HepG2 (cell line): ENCODE measurements around the gene FAM124A. TPM values are rescaled to one million over a fixed set of nuclear protein-coding genes. Genes with fewer than 3 reads are reported as not detected.

ENCODE experiments used
- ATAC-seq: fragments of 200-7000 bp; cut with Tn5 transposase; 3 replicates; pipeline ENCODE4 v1.9.1; 2020; ENCODE audit warnings: mild to moderate bottlenecking, moderate library complexity
- BruUV-seq: library from RNA; stranded (reverse); fragments of 400-500 nt; replicated peaks from 2 replicates; lab custom pipeline; 2021; lab: Mats Ljungman, UMichigan
- CTCF ChIA-PET: fragments of 300-600 bp; formaldehyde crosslinking; extraction: SDS; loops from one replicate; lab custom pipeline; 2021; ENCODE audit warnings: low total read pairs, inconsistent platforms, low intra/inter-chr PET ratio; lab: Yijun Ruan, JAX
- POLR2A ChIA-PET: fragments of 350-600 bp; sonication (Branson Sonifier 250); formaldehyde crosslinking; loops from one replicate; lab custom pipeline; 2020; ENCODE audit warnings: antibody characterized with exemption, inconsistent platforms; lab: Yijun Ruan, JAX
- DNase-seq: peaks from one replicate; pipeline ENCODE4 v3.0.0-alpha.2; 2015; ENCODE audit warnings: low spot score
- FAIRE-seq: peaks from 3 replicates; lab custom pipeline; 2011; peaks lifted over from hg19 to GRCh38; lab: Jason Lieb, UNC
- H2AFZ ChIP-seq: one replicate; pipeline ENCODE4 v1.6.1; 2011; ENCODE audit warnings: low read length, inconsistent platforms
- H3K27ac ChIP-seq: fragments of 300-600 bp; 3 replicates; pipeline ENCODE4 v1.8.0; 2011; ENCODE audit warnings: mixed run types, mild to moderate bottlenecking, mixed read lengths, low read length, inconsistent platforms; ENCODE audit not compliant: insufficient read depth; ENCODE audit errors: extremely low read length
- H3K27me3 ChIP-seq, 2 experiments: fragments of 200-600 bp in 1 of 2; 2 replicates in 1 of 2; 3 replicates in 1 of 2; pipeline versions ENCODE4 v1.6.0 to v1.8.0; 2011; ENCODE audit warnings: low read length in 2 of 2, mild to moderate bottlenecking in 2 of 2, moderate library complexity in 2 of 2, inconsistent platforms in 1 of 2; ENCODE audit not compliant: insufficient read depth in 2 of 2, control insufficient read depth in 1 of 2
- H3K36me3 ChIP-seq, 2 experiments: fragments of 200-600 bp in 1 of 2; replicated peaks in 1 of 2; 2 replicates in 1 of 2; 3 replicates in 1 of 2; pipeline versions ENCODE4 v1.5.1 to v1.8.0; 2011; ENCODE audit warnings: low read length in 2 of 2, inconsistent platforms in 1 of 2; ENCODE audit not compliant: insufficient read depth in 2 of 2, control insufficient read depth in 1 of 2
- H3K4me1 ChIP-seq: 2 replicates; pipeline ENCODE4 v1.5.1; 2012; ENCODE audit warnings: low read length, inconsistent platforms; ENCODE audit not compliant: insufficient read depth
- H3K4me2 ChIP-seq: 2 replicates; pipeline ENCODE4 v1.6.0; 2011; ENCODE audit warnings: low read depth, low read length, inconsistent platforms
- H3K4me3 ChIP-seq, 3 experiments: fragments of 200-600 bp in 1 of 3; sonication (generic), shearing (Covaris generic) in 1 of 3; replicated peaks in 1 of 3; 2 replicates each; pipeline ENCODE4 v1.5.1; 2011 to 2016; ENCODE audit warnings: low read length in 3 of 3, inconsistent platforms in 2 of 3, low read depth in 2 of 3, mild to moderate bottlenecking in 2 of 3, control low read depth in 1 of 3, mixed read lengths in 1 of 3; ENCODE audit not compliant: insufficient read depth in 1 of 3
- H3K79me2 ChIP-seq: one replicate; pipeline ENCODE4 v1.6.1; 2011; ENCODE audit warnings: low read length, inconsistent platforms; ENCODE audit not compliant: insufficient read depth
- H3K9ac ChIP-seq: 2 replicates; pipeline ENCODE4 v1.6.0; 2011; ENCODE audit warnings: mild to moderate bottlenecking, low read depth, low read length, inconsistent platforms; ENCODE audit not compliant: insufficient read depth
- H3K9me3 ChIP-seq: 2 replicates; pipeline ENCODE4 v1.5.1; 2012; ENCODE audit warnings: mild to moderate bottlenecking, low read length
- H4K20me1 ChIP-seq: 2 replicates; pipeline ENCODE4 v1.6.0; 2011; ENCODE audit warnings: inconsistent platforms, mild to moderate bottlenecking, low read length, moderate library complexity; ENCODE audit not compliant: insufficient read depth
- ATRX ChIP-seq: sonication (generic); formaldehyde crosslinking; IDR thresholded peaks from 2 replicates; pipeline ENCODE4 v1.4.0; 2020; ENCODE audit warnings: missing genetic modification reagents, borderline replicate concordance
- CCDC6 ChIP-seq: sonication (generic); formaldehyde crosslinking; IDR thresholded peaks from 2 replicates; pipeline ENCODE4 v1.8.1; 2022; ENCODE audit warnings: mild to moderate bottlenecking, missing genetic modification reagents, moderate library complexity
- KDM5B ChIP-seq: sonication (generic); formaldehyde crosslinking; IDR thresholded peaks from 2 replicates; pipeline ENCODE4 v1.4.0; 2020; ENCODE audit warnings: missing genetic modification reagents, mild to moderate bottlenecking, borderline replicate concordance
- MED8 ChIP-seq: sonication (generic); formaldehyde crosslinking; IDR thresholded peaks from 2 replicates; pipeline ENCODE4 v1.8.1; 2023; ENCODE audit warnings: mild to moderate bottlenecking, missing genetic modification reagents; ENCODE audit not compliant: insufficient replicate concordance
- NKX3-1 ChIP-seq: sonication (generic); formaldehyde crosslinking; IDR thresholded peaks from 2 replicates; pipeline ENCODE4 v1.5.0; 2020; ENCODE audit warnings: missing genetic modification reagents
- ZC3H13 ChIP-seq: sonication (generic); formaldehyde crosslinking; IDR thresholded peaks from 2 replicates; pipeline ENCODE4 v1.8.1; 2023; ENCODE audit warnings: mild to moderate bottlenecking, missing genetic modification reagents, moderate library complexity
- ZFP36 ChIP-seq: fragments of 150-350 bp; IDR thresholded peaks from 2 replicates; pipeline ENCODE4 v1.6.1; 2018; ENCODE audit warnings: borderline replicate concordance, low read length, low read depth; ENCODE audit not compliant: partially characterized antibody
- ZNF264 ChIP-seq: sonication (generic); formaldehyde crosslinking; IDR thresholded peaks from 2 replicates; pipeline ENCODE4 v1.4.0; 2020; ENCODE audit warnings: missing genetic modification reagents
- ZNF383 ChIP-seq: sonication (generic); formaldehyde crosslinking; IDR thresholded peaks from 2 replicates; pipeline ENCODE4 v1.4.0; 2020; ENCODE audit warnings: missing genetic modification reagents, mild to moderate bottlenecking, borderline replicate concordance
- ZNF430 ChIP-seq: sonication (generic); formaldehyde crosslinking; IDR thresholded peaks from 2 replicates; pipeline ENCODE4 v1.9.0; 2021; ENCODE audit warnings: mild to moderate bottlenecking, missing genetic modification reagents
- ZNF577 ChIP-seq: sonication (generic); formaldehyde crosslinking; IDR thresholded peaks from 2 replicates; pipeline ENCODE4 v1.4.0; 2020; ENCODE audit warnings: mild to moderate bottlenecking, low read depth, missing genetic modification reagents, borderline replicate concordance
- ZNF660 ChIP-seq: sonication (generic); formaldehyde crosslinking; IDR thresholded peaks from 2 replicates; pipeline ENCODE4 v1.5.1; 2020; ENCODE audit warnings: mild to moderate bottlenecking, low read depth, missing genetic modification reagents, borderline replicate concordance
- ZNF770 ChIP-seq: sonication (generic); formaldehyde crosslinking; IDR thresholded peaks from 2 replicates; pipeline ENCODE4 v1.5.0; 2020; ENCODE audit warnings: mild to moderate bottlenecking, missing genetic modification reagents
- ZSCAN31 ChIP-seq: sonication (generic); formaldehyde crosslinking; IDR thresholded peaks from 2 replicates; pipeline ENCODE4 v1.5.0; 2020; ENCODE audit warnings: low read depth, mild to moderate bottlenecking, missing genetic modification reagents
- WGBS: methylation state at CpG from one replicate; pipeline ENCODE4 v1.1.6; 2017; ENCODE audit warnings: low lambda C conversion rate; 5-methylcytosine and 5-hydroxymethylcytosine counted together
- in situ Hi-C: cut with HindIII; loops from 2 replicates; pipeline ENCODE4 v1.10.0; 2017; ENCODE audit warnings: low pct_unique_long_range_greater_than_20kb; ENCODE audit not compliant: extremely low pct_ligation_motif_present
- intact Hi-C: fragments of 100-400 bp; cut with micrococcal nuclease; formaldehyde crosslinking; loops from one replicate; pipeline ENCODE4 v1.10.0; 2022; ENCODE audit not compliant: unreplicated experiment
- polyA plus RNA-seq, 8 experiments: library from polyadenylated mRNA; depleted of rRNA in 3 of 8; stranded (reverse) in 7 of 8; unstranded in 1 of 8; fragments of >200 nt; fragmentation: Illumina TruSeq in 4 of 8; extraction: Trizol in 4 of 8; gene quantifications; 2 replicates each; pipeline versions ENCODE4 v1.2.1 to v1.2.3, GENCODE V29; 2011 to 2016; ENCODE audit warnings: low read depth in 4 of 8, missing spikeins in 1 of 8, mixed read lengths in 1 of 8; ENCODE audit not compliant: insufficient read depth in 1 of 8
- total RNA-seq, 5 experiments: library from RNA; depleted of rRNA; stranded (reverse); fragments of >200 nt; fragmentation: Illumina TruSeq; extraction: Trizol; gene quantifications; 2 replicates each; pipeline ENCODE4 v1.2.3, GENCODE V29; 2016; ENCODE audit warnings: low read depth in 1 of 5
- TF ChIP-seq, protein P1 (sequence below): sonication (generic); formaldehyde crosslinking; IDR thresholded peaks from 2 replicates; pipeline ENCODE4 v1.9.0; 2021; ENCODE audit warnings: missing genetic modification reagents, borderline replicate concordance

FAM124A gene
- total and polyA plus RNA-seq, 2 of the 13 experiments (the other 11 are each of a cell fraction or from before 2014, with no cell fraction given): not detected

- intact Hi-C loops (no loop called here), in situ Hi-C loops (no loop called here)
- Histone ChIP-seq H2AFZ (no peak overlapping the region), H3K27me3 (peaks cover 6 to 44% of the 10 kb centered on the region in 2 experiments; a peak in 3 of 5 replicates), H3K4me1 (no peaks in the 10 kb centered on the region), H3K9me3 (no peaks in the 10 kb centered on the region), H3K27ac (no peak overlapping the region), H4K20me1 (no peaks in the 10 kb centered on the region), H3K36me3 (no peaks in the 10 kb centered on the region), H3K4me3 (no peak overlapping the region), H3K9ac (no peak overlapping the region), H3K4me2 (no peak overlapping the region), H3K79me2 (no peaks in the 10 kb centered on the region)
- DNase-seq (no peak), FAIRE-seq (no peak), ATAC-seq (no peak)
- WGBS: 0% methylated on average over 2 of the region's 2 CpGs
- ChIA-PET POLR2A (no interaction called here), CTCF (no interaction called here)
- BruUV-seq: no TSS peak
- no peak for TF ChIP-seq ZNF660 (CRISPR knock-in tag)
- TF ChIP-seq ZSCAN31 (CRISPR knock-in tag): no peak
- no peak for TF ChIP-seq ZC3H13 (CRISPR knock-in tag)
- TF ChIP-seq CCDC6 (CRISPR knock-in tag): no peak
- no peak for TF ChIP-seq MED8 (CRISPR knock-in tag)
- TF ChIP-seq ATRX: no peak
- TF ChIP-seq ZNF264 (CRISPR knock-in tag): no peak
- TF ChIP-seq ZNF383 (CRISPR knock-in tag): no peak
- no peak for TF ChIP-seq ZFP36
- no peak for TF ChIP-seq ZNF577
- no peak for TF ChIP-seq NKX3-1 (CRISPR knock-in tag)
- no peak for TF ChIP-seq ZNF430
- TF ChIP-seq, protein P1, sequence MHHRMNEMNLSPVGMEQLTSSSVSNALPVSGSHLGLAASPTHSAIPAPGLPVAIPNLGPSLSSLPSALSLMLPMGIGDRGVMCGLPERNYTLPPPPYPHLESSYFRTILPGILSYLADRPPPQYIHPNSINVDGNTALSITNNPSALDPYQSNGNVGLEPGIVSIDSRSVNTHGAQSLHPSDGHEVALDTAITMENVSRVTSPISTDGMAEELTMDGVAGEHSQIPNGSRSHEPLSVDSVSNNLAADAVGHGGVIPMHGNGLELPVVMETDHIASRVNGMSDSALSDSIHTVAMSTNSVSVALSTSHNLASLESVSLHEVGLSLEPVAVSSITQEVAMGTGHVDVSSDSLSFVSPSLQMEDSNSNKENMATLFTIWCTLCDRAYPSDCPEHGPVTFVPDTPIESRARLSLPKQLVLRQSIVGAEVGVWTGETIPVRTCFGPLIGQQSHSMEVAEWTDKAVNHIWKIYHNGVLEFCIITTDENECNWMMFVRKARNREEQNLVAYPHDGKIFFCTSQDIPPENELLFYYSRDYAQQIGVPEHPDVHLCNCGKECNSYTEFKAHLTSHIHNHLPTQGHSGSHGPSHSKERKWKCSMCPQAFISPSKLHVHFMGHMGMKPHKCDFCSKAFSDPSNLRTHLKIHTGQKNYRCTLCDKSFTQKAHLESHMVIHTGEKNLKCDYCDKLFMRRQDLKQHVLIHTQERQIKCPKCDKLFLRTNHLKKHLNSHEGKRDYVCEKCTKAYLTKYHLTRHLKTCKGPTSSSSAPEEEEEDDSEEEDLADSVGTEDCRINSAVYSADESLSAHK (CRISPR knock-in tag): no peak
- no peak for TF ChIP-seq ZNF770 (CRISPR knock-in tag)
- TF ChIP-seq KDM5B: no peak
Observed at GRCh38 chr13:51207881-51208280, 14.3 kb upstream of the FAM124A start.
